ENCODE results near the gene KMO. TPM values are rescaled to one million over a fixed set of nuclear protein-coding genes. Genes with fewer than 3 reads are reported as not detected.

KMO gene
- total RNA-seq, 1 donor from 2014 or later: not detected

DNA sequence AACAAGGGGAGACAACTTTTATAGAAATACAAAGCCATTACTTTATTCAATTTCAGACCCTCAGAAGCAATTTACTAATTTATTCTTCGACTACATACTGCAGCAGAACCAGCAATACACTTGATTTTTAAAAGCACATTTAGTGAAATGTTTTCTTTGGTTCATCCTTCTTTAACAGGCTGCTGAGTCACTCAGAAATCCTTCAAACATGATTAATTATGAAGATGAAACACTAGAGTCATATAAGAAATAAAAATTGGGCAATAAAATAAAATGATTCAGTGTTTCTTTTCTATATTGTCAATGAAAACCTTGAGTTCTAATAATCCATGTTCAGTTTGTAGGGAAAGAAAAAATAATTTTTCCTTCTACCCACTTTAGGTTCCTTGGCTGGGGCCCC lies 61.0 kb downstream of the KMO start:
- no peak for DNase-seq (ENCODE audit: low read depth in 2 of 2)

DNA sequence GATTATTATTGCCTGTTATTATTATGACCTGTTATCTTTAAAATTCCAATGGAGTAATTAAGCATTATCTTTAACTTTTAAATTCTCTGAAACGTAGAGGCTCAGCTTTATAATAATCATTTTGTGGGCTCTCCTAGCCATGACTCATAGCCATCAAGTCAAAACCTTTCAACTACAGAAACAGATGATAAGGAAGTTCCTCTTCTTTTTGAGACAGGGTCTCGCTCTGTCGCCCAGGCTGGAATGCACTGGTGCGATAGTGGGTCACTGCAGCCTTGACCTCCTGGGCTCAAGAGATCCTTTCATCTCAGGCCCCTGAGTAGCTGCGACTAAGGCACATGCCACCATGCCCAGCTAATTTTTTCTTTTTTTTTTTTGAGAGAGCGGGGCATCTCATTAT lies 64.5 kb downstream of the KMO start:
- no peak for DNase-seq (ENCODE audit: low read depth in 2 of 2)

DNA sequence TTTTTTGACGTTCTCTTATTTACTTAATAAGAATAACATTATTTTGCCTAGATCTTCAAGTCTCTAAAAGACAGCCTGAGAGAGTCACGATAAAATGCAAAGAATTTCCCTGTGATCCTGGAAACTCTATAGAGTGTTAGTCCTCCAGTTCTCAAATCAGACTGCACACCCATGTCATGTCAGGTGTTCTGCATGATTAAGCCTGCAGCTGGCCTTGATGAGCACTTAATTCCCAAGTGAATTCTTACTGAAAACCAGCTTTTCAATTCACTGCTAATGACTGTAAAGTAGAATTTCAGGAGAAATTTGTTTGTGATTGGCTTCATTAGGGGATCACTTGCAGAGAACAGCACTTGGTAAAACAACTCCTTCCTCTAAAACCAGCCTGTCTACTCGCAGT lies 66.1 kb downstream of the KMO start:
- DNase-seq (ENCODE audit: low read depth in 2 of 2): no peak

DNA sequence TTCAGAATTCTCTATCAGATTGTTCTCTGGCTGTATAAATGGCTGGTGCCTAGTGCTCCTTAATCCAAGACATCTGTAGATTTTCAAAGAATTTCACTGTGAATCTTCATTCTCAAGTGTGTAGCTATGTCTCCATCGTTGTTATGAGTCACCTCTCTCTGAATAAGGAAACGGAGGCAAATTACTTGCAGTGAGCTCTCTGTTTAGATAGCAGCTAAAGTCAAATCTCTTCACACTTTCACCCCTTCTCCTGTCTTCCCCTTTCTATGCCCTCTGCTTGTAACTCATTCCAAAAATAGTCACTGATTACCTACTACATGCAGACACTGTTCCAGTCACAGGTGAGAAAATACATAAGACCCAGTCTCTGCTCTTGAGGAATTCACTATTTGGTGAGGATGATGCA lies 68.3 kb downstream of the KMO start:
- no peak for DNase-seq (ENCODE audit: low read depth in 2 of 2)

DNA sequence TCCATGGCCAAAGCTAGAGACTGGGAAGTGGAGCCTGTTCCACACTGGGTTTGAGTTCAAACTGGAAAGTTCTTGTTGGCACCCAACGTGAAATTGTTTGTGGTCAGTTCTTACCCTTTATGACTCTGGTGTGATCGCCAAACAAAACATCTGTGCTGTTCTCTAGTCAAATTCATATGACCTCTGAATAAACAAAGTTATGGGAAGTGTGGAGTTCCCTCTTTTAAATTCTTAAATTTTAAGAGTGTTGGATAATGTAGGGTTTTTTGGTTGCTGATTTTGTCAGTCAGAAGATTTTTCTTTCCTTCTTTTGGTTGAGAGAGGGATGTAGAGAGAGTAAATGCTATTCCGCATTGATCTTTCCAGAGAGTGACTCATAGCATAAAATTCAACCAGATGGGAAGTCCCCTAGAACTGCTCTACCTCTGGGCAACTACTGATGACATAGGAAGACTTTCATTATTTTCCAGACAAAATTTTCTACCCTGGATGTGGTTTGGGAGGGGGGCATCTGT lies 71.6 kb downstream of the KMO start:
- DNase-seq (ENCODE audit: low read depth in 2 of 2): no peak

DNA sequence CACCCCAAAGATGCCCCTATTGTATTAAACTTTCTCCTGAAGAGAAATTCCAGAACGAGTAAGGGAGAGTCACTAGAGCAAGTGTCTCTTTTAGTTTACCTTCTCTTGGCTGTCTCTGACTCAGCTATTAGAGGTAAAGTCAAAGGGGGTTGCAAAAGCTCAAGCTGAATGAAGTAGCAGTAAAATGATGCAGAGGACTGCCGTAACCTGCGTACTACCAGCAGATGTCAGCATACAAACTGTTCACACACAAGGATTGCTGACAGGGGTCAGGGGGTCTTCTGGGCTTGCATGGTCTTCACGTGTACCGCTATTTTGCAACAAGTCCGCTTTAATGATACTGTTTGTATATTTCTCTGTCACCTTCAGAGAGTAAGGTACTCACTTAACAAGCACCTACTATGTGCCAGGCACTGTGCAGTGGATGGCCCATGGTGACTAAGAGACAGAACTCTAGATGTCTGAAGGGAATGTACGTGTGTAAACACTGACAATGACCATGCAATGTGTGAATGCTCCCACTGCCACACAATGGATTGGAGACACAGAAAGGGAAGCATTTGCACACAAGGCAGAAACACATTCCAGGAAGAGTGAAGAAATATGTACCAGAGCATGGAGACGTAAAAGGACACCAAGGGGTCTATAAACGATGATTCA lies 73.1 kb downstream of the KMO start:
- no peak for DNase-seq (ENCODE audit: low read depth in 2 of 2)

DNA sequence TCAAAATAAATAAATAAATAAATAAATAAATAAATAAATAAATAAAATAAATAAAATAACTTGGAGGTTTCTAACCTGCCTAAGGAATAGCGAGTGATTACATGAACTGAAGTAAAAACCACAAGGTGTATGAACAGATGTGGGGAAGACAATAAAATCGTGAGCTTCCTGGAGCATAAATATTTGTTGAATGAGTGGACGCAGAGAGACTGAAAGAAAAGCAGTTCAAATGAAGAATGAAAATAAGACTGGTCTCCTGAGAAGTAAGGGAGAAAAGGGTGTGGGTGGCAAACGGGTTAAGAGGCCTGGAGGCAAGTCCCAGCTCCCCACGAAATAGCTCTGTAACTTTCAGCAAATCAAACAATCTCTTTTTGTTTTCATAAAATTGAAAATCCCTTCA lies 74.4 kb downstream of the KMO start:
- no peak for DNase-seq (ENCODE audit: low read depth in 2 of 2)

DNA sequence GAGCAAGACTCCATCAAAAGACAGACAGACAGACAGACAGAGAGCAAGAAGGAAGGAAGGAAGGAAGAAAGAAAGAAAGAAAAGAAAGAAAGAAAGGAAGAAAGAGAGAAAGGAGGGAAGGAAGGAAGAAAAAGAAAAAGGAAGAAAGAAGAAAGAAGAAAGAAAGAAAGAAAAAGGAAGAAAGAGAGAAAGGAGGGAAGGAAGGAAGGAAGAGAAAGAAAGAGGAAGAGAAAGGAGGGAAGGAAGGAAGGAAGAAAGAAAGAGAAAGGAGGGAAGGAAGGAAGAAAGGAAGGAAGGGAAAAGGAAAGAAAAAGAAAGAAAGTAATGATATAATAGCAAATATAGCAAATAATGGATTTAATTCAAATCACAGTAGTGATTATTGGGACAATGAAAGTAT lies 75.3 kb downstream of the KMO start:
- DNase-seq (ENCODE audit: low read depth in 2 of 2): no peak

DNA sequence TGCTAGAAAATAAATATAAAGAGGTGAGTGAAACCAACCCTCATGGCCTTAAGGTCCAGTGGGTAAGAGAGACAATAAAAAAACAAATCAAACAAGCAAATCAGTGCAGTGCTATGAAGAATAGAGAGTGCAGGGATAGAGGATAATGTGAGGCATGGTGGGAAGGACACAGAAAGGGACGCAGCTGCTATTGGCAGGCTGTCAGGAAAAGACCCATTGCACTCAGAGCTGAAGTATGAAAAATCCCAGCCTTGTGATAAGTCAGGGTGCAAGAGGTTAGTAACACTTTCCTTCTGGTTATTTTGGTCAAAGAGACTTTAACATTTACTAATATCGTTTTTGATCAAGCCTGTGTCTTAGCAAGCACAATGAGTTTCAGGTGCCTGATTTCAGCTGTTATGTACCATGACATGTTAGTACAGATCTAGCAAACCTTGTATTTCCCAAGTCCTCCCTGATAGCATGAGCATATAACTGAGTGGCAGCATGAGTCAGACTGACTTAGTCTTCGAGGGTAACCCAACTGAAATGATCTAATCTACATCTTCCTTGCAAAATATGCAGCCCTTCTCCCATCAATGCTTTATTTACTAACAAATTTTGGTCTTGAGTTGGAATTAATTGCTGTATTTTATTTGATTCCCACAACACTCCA lies 76.3 kb downstream of the KMO start:
- peak in 1 of 2 donors; percentile 11 for DNase-seq (ENCODE audit: low read depth in 2 of 2)

DNA sequence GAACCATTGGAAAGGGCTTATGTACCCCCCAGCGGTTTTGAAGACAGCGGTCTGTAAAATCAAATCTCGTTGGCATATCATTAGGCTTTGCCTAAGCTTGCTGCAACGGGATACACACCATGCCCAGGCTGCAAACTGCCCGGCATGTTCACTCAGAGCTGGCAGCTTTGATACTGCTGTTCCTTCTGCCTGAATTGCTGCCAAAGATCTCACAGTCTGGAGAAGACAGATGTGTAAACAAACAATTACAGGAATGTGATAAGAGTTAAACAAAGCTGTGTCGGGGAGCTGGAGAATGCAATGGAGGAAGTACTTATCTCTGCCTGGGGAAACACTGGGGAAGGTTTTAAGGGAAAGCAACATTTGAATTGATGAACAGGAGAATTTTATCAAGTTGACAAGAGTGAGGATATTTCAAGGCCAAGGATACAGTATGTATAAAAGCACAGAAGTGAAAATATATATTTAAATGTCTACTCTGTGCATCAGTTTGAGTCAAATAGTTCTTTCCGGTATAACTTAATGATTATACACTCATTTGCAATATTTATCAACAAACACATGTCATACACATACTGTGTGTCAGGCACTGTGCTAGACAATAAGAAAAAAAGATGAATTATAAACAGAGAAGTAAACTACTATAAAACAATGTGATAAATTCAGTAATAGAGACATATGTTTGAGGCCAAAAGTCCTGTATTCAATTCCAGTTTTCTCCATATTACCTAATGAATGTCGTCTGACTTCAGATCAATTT lies 78.1 kb downstream of the KMO start:
- DNase-seq (ENCODE audit: low read depth in 2 of 2): peak in 1 of 2 donors; percentile 31

DNA sequence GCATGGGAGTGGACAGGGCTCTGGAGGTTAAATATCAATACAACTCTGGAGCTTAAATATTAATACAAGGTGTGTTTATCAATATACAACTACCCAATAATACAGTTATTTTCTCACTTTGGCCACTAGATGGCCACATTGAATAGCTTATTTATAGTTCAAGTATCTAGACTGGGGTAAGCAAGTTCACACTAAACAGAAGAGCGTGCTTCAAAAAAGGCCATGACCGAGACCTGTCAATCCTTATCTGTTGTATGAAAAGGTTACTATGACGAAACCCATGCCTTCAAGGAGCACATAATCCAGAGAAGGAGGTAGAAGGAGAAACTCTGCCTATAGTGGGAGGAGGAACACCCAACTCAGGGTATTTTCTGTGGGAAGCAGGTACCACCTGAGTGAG lies 78.9 kb downstream of the KMO start:
- peak; percentile 51 to 66 for DNase-seq (ENCODE audit: low read depth in 2 of 2)

DNA sequence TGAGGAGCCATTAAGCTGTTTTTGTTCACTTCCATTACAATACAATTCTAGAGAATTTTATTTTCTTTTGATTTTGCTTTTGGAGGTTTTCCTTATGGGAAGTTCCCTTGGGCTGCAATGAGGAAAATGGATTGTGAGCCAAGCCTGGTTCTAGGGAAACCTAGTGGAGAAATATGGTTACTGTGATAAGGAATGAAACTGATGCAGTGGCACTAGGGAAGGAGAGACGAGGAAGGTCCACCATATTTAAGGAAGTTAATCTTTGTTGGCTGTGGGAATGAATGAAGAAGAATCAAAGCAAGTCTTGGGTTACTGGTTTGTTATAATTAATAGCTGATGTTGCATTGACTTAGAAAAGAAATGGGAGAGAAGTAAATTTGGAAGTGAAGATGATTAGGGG lies 79.6 kb downstream of the KMO start:
- no peak for DNase-seq (ENCODE audit: low read depth in 2 of 2)

DNA sequence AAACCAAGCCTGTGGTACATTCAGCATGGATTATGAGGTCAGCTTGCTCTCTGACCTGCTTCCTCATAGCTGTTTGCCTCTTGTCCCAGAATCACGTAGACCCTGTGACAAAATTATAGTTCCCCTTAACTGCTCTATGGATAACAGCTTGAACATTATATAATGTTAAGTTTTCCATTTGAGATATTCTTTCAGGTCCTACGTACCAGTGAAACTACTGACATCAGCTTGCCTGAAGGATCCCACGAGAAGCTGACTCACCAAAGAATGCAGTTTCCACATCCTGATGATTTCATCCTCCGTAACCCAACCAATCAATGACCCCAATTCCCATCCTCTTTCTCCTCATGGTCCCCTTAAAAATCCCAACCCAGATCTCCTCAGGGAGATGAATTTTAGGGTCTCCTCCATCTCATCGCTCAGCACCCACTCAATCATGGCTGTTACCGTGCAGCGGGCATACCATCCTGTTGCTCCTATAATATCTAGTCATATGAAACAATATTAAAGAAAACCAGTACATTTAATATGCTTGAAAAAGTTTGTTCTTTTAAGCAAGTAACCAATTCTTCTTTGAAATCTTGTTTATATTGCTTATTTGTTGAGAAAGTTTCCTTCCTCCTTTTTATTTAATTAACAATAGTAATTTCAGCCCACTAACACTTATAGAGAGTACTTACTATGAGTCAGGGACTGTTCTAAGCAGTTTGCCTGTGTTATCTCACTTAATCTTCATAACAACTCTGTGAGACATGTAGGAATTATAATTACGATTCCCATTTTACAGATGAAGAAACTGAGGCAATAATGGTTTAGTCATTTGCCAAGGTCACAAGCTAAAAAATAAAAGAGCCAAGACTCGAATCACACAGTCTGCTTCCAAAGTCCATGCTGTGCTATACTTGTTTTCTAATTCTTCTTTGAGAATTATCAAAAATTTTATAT lies 80.6 kb downstream of the KMO start:
- peak in 1 of 2 donors; percentile 67 for DNase-seq (ENCODE audit: low read depth in 2 of 2)

DNA sequence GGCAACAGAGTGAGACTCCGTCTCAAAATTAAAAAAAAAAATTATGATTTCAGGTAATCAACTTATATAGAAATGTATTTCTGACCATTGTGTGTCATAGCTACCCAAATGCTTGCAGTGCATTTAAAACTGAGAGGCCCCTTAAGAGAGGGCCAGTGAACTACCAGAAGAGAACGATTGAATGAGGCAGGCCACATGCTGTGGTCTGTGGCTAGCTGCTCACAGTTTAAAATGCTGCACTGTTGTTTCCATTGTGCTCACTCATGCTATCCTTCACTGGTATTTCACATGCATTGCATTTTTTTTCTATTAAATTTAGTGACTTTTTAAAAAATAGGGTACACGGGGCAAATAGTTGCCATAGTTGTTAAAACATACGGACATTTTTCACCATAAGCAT lies 82.0 kb downstream of the KMO start:
- no peak for DNase-seq (ENCODE audit: low read depth in 2 of 2)

DNA sequence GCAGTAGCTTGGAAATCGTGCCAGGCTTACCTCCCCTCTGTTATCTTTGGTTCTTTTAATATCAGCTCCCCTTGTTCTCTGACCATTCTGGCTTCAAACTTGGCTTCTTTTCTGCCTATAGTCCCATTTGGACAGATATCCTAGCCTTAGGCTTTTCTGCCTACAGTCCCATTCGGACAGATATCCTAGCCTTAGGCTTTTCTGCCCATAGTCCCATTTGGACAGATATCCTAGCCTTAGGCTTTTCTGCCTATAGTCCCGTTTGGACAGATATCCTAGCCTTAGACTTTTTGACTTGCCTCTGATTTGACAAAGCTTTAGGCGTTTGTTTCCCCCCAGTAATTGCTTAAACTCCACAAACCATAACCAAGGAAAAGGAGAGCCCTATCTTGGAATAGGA lies 82.4 kb downstream of the KMO start:
- DNase-seq (ENCODE audit: low read depth in 2 of 2): no peak

DNA sequence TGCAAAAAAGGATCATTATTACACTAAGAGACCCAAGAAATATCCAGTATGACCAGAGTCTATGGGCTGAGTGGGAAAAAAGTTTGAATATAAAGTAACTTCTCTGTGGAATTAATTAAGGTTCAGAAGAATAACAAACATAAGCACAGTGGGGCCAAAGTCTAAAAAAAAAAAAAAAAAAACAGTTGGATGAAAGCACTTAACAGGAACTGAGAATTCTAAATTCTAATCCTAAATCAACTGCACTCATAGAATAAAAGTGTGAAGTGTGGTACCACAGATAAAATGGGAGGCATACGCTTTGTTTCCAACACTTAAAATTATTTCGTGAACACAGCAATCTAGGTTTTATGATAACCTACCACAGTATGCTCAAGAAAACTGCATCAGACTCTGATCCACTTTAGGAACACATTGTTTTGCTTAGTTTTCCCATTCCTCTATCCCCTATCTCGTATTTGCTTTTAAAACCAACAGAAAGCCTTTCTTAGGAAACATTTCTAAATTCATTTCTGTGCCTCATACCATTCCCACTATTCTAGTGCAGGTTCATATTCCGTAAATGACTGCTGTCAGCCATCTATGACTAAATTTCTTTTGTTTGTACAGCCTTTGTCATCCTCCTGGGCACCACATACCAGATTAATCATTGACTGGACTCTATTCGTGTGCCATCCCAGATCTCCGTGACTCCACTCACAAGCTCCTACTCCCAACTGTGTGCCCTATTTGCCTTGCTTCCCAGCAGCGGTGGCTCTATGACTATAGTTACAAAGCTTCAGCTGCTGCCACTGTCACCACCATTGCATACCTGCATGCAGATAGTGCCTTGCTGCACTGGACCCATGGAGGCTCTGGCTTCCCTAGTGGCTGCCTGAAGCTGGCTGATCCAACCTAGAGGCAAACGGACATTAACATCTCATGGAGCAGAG lies 83.1 kb downstream of the KMO start:
- DNase-seq (ENCODE audit: low read depth in 2 of 2): no peak

DNA sequence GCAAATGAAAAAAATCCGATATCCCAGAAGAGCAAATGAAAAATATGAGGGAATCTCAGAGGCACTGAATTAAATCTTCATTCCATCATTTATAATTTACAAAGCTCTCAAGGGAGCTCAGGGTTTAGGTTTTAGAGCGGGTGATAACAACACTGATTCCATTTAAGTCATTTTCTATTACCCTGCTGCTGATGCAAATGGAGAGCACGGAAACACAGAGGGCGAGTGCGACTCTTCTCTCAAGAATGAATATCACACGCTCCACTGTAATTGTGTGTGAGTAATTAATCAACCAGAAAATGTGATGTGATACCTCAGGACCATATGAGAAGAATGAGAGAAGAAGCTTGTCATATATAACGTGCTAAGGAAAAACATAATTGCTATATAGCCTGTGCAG lies 85.2 kb downstream of the KMO start:
- no peak for DNase-seq (ENCODE audit: low read depth in 2 of 2)

DNA sequence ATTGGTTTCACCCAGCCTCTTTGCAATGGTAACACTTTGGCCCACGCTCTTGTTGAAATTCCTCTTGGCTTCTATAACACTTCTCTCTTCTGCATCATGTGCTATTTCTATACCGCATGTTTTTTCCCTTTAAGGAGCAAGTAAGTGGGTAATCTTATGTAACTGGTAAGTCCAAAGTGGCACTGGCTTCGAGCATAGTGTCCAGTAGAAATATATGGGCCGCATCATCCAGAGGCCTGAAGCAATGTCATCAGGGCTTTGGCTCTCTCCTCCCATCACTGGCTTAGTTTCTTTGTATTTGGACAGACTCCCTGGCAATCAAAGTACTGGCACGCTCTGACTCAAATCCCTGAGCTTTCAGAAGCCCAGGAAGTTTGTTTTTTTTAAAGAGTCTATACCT lies 90.5 kb downstream of the KMO start:
- DNase-seq (ENCODE audit: low read depth in 2 of 2): no peak

DNA sequence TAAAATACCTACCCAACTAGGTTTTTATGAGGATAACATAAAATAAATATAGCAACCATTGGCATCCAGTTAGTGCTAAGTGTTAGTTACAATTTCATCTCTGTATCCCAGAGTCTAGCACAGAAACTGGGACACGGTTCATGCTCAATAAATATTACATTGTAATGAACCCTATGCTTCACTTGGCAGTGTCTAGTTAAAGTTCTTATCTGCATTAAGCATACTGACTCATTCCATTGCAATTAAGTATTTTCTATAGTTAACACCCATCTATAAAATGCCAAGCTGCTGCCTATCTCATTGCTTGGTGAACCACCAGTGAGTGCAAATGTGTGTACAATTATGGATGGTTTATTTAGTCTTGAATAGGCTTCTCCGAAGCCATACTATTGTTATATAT lies 92.8 kb downstream of the KMO start:
- no peak for DNase-seq (ENCODE audit: low read depth in 2 of 2)
